A549 (cell line): ENCODE data around the gene NNT. TPM values are rescaled to one million over a fixed set of nuclear protein-coding genes. Genes with fewer than 3 reads are reported as not detected.

Experiments used
- ATAC-seq, 2 experiments: fragments of 200-7000 bp in 1 of 2; fragments of >200 bp in 1 of 2; cut with Nextera tagmentation in 1 of 2; cut with Tn5 transposase in 1 of 2; 3 replicates each; pipeline versions ENCODE4 v1.8.0 to v1.9.1; 2018 to 2020; ENCODE audit warnings: mild to moderate bottlenecking in 1 of 2, moderate library complexity in 1 of 2
- CTCF ChIA-PET: fragments of 300-600 bp; sonication (Branson Sonifier 250); formaldehyde crosslinking; extraction: SDS; loops from one replicate; lab custom pipeline; 2021; ENCODE audit warnings: antibody characterized with exemption, inconsistent platforms; lab: Yijun Ruan, JAX
- POLR2A ChIA-PET: fragments of 350-600 bp; formaldehyde crosslinking; extraction: SDS; loops from one replicate; lab custom pipeline; 2021; ENCODE audit warnings: antibody characterized with exemption, inconsistent platforms; lab: Yijun Ruan, JAX
- DNase-seq, 2 experiments: peaks; one replicate each; pipeline versions ENCODE4 v3.0.0 to v3.0.0-alpha.2; 2011 to 2016; ENCODE audit warnings: low read depth in 1 of 2, low spot score in 1 of 2
- FAIRE-seq: peaks from 2 replicates; lab custom pipeline; 2011; peaks lifted over from hg19 to GRCh38; lab: Jason Lieb, UNC
- H3K27ac ChIP-seq, 2 experiments: fragments of >200 bp; sonication (Bioruptor Twin); formaldehyde crosslinking; 3 replicates each; pipeline ENCODE4 v1.5.1; 2016 to 2017
- H3K4me1 ChIP-seq: fragments of >200 bp; sonication (Bioruptor Twin); formaldehyde crosslinking; 3 replicates; pipeline ENCODE4 v1.6.1; 2016
- H3K4me2 ChIP-seq: fragments of >200 bp; sonication (Bioruptor Twin); formaldehyde crosslinking; 3 replicates; pipeline ENCODE4 v1.6.1; 2016
- H3K4me3 ChIP-seq: fragments of >200 bp; sonication (Bioruptor Twin); formaldehyde crosslinking; 3 replicates; pipeline ENCODE4 v1.5.1; 2016
- H3K9me3 ChIP-seq: fragments of >200 bp; sonication (Bioruptor Twin); formaldehyde crosslinking; 3 replicates; pipeline ENCODE4 v1.6.1; 2016
- BHLHE40 ChIP-seq: IDR thresholded peaks from 2 replicates; pipeline ENCODE4 v1.6.1; 2012; ENCODE audit warnings: low read depth, low read length, inconsistent platforms
- CEBPB ChIP-seq, 2 experiments: fragments of >200 bp in 1 of 2; sonication (Bioruptor Twin) in 1 of 2; formaldehyde crosslinking in 1 of 2; IDR thresholded peaks; 2 replicates each; pipeline ENCODE4 v1.6.1; 2012 to 2016
- CHD2 ChIP-seq: fragments of 150-350 bp; IDR thresholded peaks from 2 replicates; pipeline ENCODE4 v1.6.1; 2014; ENCODE audit warnings: low read length; ENCODE audit not compliant: partially characterized antibody
- EHMT2 ChIP-seq: fragments of 200-600 bp; sonication (generic); IDR thresholded peaks from 2 replicates; pipeline ENCODE4 v1.6.1; 2016; ENCODE audit warnings: antibody characterized with exemption, low read depth, mild to moderate bottlenecking, moderate library complexity
- EP300 ChIP-seq, 2 experiments: fragments of >200 bp; sonication (Bioruptor Twin); formaldehyde crosslinking; IDR thresholded peaks; 2 replicates in 1 of 2; 3 replicates in 1 of 2; pipeline ENCODE4 v1.6.1; 2016 to 2017
- FOSB ChIP-seq: fragments of 250-450 bp; sonication (Bioruptor Pico); IDR thresholded peaks from 2 replicates; pipeline ENCODE4 v1.5.0; 2020; ENCODE audit warnings: mild to moderate bottlenecking, moderate library complexity
- HDAC2 ChIP-seq: fragments of 200-600 bp; sonication (generic); IDR thresholded peaks from 2 replicates; pipeline ENCODE4 v1.6.1; 2016
- HOXA7 ChIP-seq: fragments of 250-450 bp; sonication (Bioruptor Pico); IDR thresholded peaks from 2 replicates; pipeline ENCODE4 v1.5.0; 2020; ENCODE audit warnings: mild to moderate bottlenecking, moderate library complexity
- HOXB13 ChIP-seq: fragments of 250-450 bp; sonication (Bioruptor Pico); IDR thresholded peaks from 2 replicates; pipeline ENCODE4 v1.5.0; 2020; ENCODE audit warnings: low read depth, mild to moderate bottlenecking, moderate library complexity
- JUN ChIP-seq, 2 experiments: fragments of >200 bp; sonication (Bioruptor Twin); formaldehyde crosslinking; IDR thresholded peaks; 2 replicates in 1 of 2; 3 replicates in 1 of 2; pipeline ENCODE4 v1.6.1; 2016 to 2017
- JUNB ChIP-seq: fragments of >200 bp; sonication (Bioruptor Twin); formaldehyde crosslinking; IDR thresholded peaks from 2 replicates; pipeline ENCODE4 v1.6.1; 2016
- MAFK ChIP-seq: fragments of 450-650 bp; IDR thresholded peaks from 2 replicates; pipeline ENCODE4 v1.6.1; 2014; ENCODE audit not compliant: partially characterized antibody
- MAZ ChIP-seq: fragments of 150-350 bp; IDR thresholded peaks from 2 replicates; pipeline ENCODE4 v1.6.1; 2014; ENCODE audit warnings: antibody characterized with exemption, low read depth, low read length, borderline replicate concordance
- NR3C1 ChIP-seq: fragments of >200 bp; sonication (Bioruptor Twin); formaldehyde crosslinking; IDR thresholded peaks from 3 replicates; pipeline ENCODE4 v1.6.1; 2017
- PHF8 ChIP-seq: fragments of 200-600 bp; sonication (generic); IDR thresholded peaks from 2 replicates; pipeline ENCODE4 v1.6.1; 2016; ENCODE audit warnings: low read depth, mild to moderate bottlenecking, antibody characterized with exemption, moderate library complexity, borderline replicate concordance
- RCOR1 ChIP-seq: fragments of 150-350 bp; IDR thresholded peaks from 2 replicates; pipeline ENCODE4 v1.6.1; 2014; ENCODE audit warnings: antibody characterized with exemption, low read length, low read depth
- RNF2 ChIP-seq: fragments of 200-600 bp; sonication (generic); IDR thresholded peaks from 2 replicates; pipeline ENCODE4 v1.6.1; 2016; ENCODE audit warnings: low read depth, mild to moderate bottlenecking, antibody characterized with exemption, moderate library complexity, borderline replicate concordance
- TP53 ChIP-seq: fragments of 250-450 bp; sonication (Bioruptor Pico); IDR thresholded peaks from 2 replicates; pipeline ENCODE4 v1.5.0; 2021; ENCODE audit warnings: mild to moderate bottlenecking, moderate library complexity
- ZSCAN20 ChIP-seq: fragments of 250-450 bp; sonication (Bioruptor Pico); IDR thresholded peaks from 2 replicates; pipeline ENCODE4 v1.8.0; 2022; ENCODE audit warnings: mild to moderate bottlenecking, moderate library complexity
- WGBS: methylation state at CpG from one replicate; pipeline ENCODE4 v1.1.6; 2017; ENCODE audit errors: missing lambda C conversion rate; 5-methylcytosine and 5-hydroxymethylcytosine counted together
- polyA plus RNA-seq, 4 experiments: library from polyadenylated mRNA; depleted of rRNA in 3 of 4; stranded (reverse); fragments of >200 nt; fragmentation: RNase III in 1 of 4; extraction: RNeasy Plus Mini Kit Qiagen cat#74134 plus additional on column Dnase treatment in 1 of 4; gene quantifications; 2 replicates in 3 of 4; 3 replicates in 1 of 4; pipeline ENCODE4 v1.2.3, GENCODE V29; 2011 to 2017
- TF ChIP-seq, protein P1 (sequence below): fragments of >200 bp; sonication (Bioruptor Twin); formaldehyde crosslinking; IDR thresholded peaks from 3 replicates; pipeline ENCODE4 v1.5.1; 2016
- TF ChIP-seq, protein P2 (sequence below): fragments of 200-600 bp; sonication (generic); IDR thresholded peaks from 2 replicates; pipeline ENCODE4 v1.6.1; 2016; ENCODE audit warnings: antibody characterized with exemption, mild to moderate bottlenecking, moderate library complexity

NNT gene
- polyA plus RNA-seq, 2 of the 4 experiments (the other 2 are of a cell fraction), result 15.2 to 35.5 TPM

DNA sequence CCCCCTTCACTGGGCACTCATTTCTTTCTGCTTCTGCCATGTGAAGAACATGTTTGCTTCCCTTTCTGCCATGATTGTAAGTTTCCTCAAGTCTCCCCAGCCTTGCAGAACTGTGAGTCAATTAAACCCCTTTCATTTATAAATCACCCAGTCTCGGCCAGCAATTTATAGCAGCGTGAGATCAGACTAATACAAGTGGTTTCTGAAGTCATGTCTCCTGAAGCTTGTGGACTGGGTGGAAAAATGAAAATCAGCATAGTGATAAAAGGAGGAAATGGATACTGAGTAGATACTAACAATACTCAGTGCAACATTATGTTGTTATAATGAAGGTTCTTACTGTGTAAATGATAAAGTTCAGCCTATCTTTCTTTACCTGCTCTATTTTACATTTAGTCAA lies 35.1 kb downstream of the NNT start:
- DNase-seq (no peak), FAIRE-seq (no peak), ATAC-seq (no peak)
- WGBS, result 87% methylated on average over 2 of the region's 2 CpGs
- Histone ChIP-seq H3K27ac (no peak overlapping the region), H3K9me3 (no peaks in the 10 kb centered on the region), H3K4me3 (no peak overlapping the region), H3K4me2 (no peak overlapping the region), H3K4me1 (no peaks in the 10 kb centered on the region)
- TF ChIP-seq JUNB (no peak), CEBPB (IDR thresholded peaks at IDR 0.05) (no peak), EP300 (IDR thresholded peaks at IDR 0.05) (no peak), TP53 (CRISPR knock-in tag) (no peak), EHMT2 (no peak), CHD2 (no peak), ZSCAN20 (CRISPR knock-in tag) (no peak), MAZ (no peak), HOXB13 (CRISPR knock-in tag) (no peak), BHLHE40 (no peak), RNF2 (no peak), RCOR1 (no peak), JUN (IDR thresholded peaks at IDR 0.05) (no peak), PHF8 (no peak), MAFK (no peak)
- TF ChIP-seq, protein P1, sequence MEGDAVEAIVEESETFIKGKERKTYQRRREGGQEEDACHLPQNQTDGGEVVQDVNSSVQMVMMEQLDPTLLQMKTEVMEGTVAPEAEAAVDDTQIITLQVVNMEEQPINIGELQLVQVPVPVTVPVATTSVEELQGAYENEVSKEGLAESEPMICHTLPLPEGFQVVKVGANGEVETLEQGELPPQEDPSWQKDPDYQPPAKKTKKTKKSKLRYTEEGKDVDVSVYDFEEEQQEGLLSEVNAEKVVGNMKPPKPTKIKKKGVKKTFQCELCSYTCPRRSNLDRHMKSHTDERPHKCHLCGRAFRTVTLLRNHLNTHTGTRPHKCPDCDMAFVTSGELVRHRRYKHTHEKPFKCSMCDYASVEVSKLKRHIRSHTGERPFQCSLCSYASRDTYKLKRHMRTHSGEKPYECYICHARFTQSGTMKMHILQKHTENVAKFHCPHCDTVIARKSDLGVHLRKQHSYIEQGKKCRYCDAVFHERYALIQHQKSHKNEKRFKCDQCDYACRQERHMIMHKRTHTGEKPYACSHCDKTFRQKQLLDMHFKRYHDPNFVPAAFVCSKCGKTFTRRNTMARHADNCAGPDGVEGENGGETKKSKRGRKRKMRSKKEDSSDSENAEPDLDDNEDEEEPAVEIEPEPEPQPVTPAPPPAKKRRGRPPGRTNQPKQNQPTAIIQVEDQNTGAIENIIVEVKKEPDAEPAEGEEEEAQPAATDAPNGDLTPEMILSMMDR, result no peak
- POLR2A ChIA-PET, result no interaction called here
- CTCF ChIA-PET, result no interaction called here

DNA sequence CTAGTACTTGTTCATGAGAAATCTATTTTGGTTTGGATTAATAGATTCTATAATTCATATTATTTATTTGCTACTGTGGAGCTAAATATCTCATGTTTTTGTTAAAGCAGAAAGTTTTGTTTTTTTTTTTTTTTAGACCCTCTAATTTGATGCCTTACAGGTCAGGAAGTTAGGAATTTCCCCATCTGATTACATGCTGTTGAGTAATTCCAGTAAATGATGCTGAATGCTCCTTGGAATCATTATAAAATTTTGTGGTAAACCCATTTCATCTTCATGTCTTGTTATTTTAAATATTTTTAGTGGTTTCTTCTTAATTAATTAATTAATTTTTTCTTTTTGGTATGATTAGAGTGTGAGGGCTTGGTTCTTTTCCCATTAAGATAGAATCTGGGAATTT lies 35.6 kb downstream of the NNT start:
- FAIRE-seq (no peak), DNase-seq (no peak), ATAC-seq (no peak)
- Histone ChIP-seq H3K4me3 (no peak overlapping the region), H3K27ac (no peak overlapping the region), H3K9me3 (no peaks in the 10 kb centered on the region), H3K4me1 (no peaks in the 10 kb centered on the region), H3K4me2 (no peak overlapping the region)
- ChIA-PET POLR2A (no interaction called here), CTCF (no interaction called here)
- TF ChIP-seq BHLHE40 (no peak), HOXA7 (CRISPR knock-in tag) (no peak), FOSB (no peak), HDAC2 (no peak), NR3C1 (no peak)
- TF ChIP-seq, protein P2, sequence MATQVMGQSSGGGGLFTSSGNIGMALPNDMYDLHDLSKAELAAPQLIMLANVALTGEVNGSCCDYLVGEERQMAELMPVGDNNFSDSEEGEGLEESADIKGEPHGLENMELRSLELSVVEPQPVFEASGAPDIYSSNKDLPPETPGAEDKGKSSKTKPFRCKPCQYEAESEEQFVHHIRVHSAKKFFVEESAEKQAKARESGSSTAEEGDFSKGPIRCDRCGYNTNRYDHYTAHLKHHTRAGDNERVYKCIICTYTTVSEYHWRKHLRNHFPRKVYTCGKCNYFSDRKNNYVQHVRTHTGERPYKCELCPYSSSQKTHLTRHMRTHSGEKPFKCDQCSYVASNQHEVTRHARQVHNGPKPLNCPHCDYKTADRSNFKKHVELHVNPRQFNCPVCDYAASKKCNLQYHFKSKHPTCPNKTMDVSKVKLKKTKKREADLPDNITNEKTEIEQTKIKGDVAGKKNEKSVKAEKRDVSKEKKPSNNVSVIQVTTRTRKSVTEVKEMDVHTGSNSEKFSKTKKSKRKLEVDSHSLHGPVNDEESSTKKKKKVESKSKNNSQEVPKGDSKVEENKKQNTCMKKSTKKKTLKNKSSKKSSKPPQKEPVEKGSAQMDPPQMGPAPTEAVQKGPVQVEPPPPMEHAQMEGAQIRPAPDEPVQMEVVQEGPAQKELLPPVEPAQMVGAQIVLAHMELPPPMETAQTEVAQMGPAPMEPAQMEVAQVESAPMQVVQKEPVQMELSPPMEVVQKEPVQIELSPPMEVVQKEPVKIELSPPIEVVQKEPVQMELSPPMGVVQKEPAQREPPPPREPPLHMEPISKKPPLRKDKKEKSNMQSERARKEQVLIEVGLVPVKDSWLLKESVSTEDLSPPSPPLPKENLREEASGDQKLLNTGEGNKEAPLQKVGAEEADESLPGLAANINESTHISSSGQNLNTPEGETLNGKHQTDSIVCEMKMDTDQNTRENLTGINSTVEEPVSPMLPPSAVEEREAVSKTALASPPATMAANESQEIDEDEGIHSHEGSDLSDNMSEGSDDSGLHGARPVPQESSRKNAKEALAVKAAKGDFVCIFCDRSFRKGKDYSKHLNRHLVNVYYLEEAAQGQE, result no peak
- TF ChIP-seq, protein P1, result no peak
